CD4-positive, alpha-beta T cell (primary cell): ENCODE data around the gene FCHO2. TPM values are rescaled to one million over a fixed set of nuclear protein-coding genes. Genes with fewer than 3 reads are reported as not detected.

Source experiments
- ATAC-seq: fragments of 200-7000 bp; cut with Tn5 transposase; one replicate; pipeline ENCODE4 v1.10.0; 2022; ENCODE audit warnings: mild to moderate bottlenecking; ENCODE audit not compliant: poor library complexity
- CTCF ChIA-PET: fragments of 350-600 bp; sonication (Branson Sonifier 250); formaldehyde crosslinking; loops from one replicate; lab custom pipeline; 2021; ENCODE audit warnings: antibody characterized with exemption, inconsistent platforms; lab: Charles Lee
- POLR2A ChIA-PET: fragments of 350-600 bp; sonication (Branson Sonifier 250); formaldehyde crosslinking; loops from one replicate; lab custom pipeline; 2021; ENCODE audit warnings: antibody characterized with exemption, inconsistent platforms; lab: Charles Lee
- DNase-seq, 14 experiments: peaks; one replicate each; pipeline ENCODE4 v3.0.0-alpha.2; 2013 to 2020; ENCODE audit warnings: mixed read lengths in 2 of 14
- H3K27ac ChIP-seq, 2 donors: one replicate each; pipeline versions ENCODE4 v1.5.1 to v1.7.0; 2013; ENCODE audit warnings: low read length in 2 of 2, low read depth in 1 of 2, mild to moderate bottlenecking in 1 of 2
- H3K27me3 ChIP-seq, 2 experiments: 1 replicate in 1 of 2; 2 replicates in 1 of 2; pipeline versions ENCODE4 v1.6.1 to v1.7.0; 2013; ENCODE audit warnings: low read length in 2 of 2, control low read depth in 1 of 2, mild to moderate bottlenecking in 1 of 2, moderate library complexity in 1 of 2; ENCODE audit not compliant: insufficient read depth in 2 of 2, control insufficient read depth in 1 of 2
- H3K36me3 ChIP-seq: one replicate; pipeline ENCODE4 v1.6.1; 2013; ENCODE audit warnings: low read length, control low read depth; ENCODE audit not compliant: insufficient read depth
- H3K4me1 ChIP-seq: one replicate; pipeline ENCODE4 v1.6.1; 2013; ENCODE audit warnings: low read length, control low read depth; ENCODE audit not compliant: insufficient read depth
- H3K4me3 ChIP-seq: one replicate; pipeline ENCODE4 v1.5.1; 2013; ENCODE audit warnings: mild to moderate bottlenecking, low read length, moderate library complexity
- H3K9me3 ChIP-seq, 2 experiments: 1 replicate in 1 of 2; 2 replicates in 1 of 2; pipeline versions ENCODE4 v1.6.1 to v1.7.0; 2013; ENCODE audit warnings: low read length in 2 of 2, mild to moderate bottlenecking in 2 of 2, control low read depth in 1 of 2, moderate library complexity in 1 of 2; ENCODE audit not compliant: control insufficient read depth in 1 of 2, insufficient read depth in 1 of 2
- H3K27ac Mint-ChIP-seq: one replicate; pipeline ENCODE4 v1.8.0; 2020; ENCODE audit warnings: mixed read lengths
- H3K27me3 Mint-ChIP-seq: one replicate; pipeline ENCODE4 v1.8.0; 2021; ENCODE audit warnings: mixed read lengths
- H3K36me3 Mint-ChIP-seq: one replicate; pipeline ENCODE4 v1.8.0; 2021; ENCODE audit warnings: low read depth, mixed read lengths
- H3K4me1 Mint-ChIP-seq: one replicate; pipeline ENCODE4 v1.8.0; 2021; ENCODE audit warnings: low read depth, mixed read lengths
- H3K4me3 Mint-ChIP-seq: one replicate; pipeline ENCODE4 v1.8.0; 2020; ENCODE audit warnings: mild to moderate bottlenecking, mixed read lengths
- H3K9me3 Mint-ChIP-seq: one replicate; pipeline ENCODE4 v1.8.0; 2020; ENCODE audit warnings: mixed read lengths
- intact Hi-C, 2 experiments: fragments of 100-400 bp; cut with DNase I in 1 of 2; cut with micrococcal nuclease in 1 of 2; formaldehyde crosslinking; loops; one replicate each; pipeline versions ENCODE4 v1.15.1 to v1.9.0; 2023 to 2025; cut with DNase I, micrococcal nuclease
- total RNA-seq, 174 experiments: library from RNA in 2 of 174; stranded (reverse) in 2 of 174; gene quantifications; one replicate each; pipeline ENCODE4 v1.2.3 and lab custom pipeline; 2021 to 2026
- TF ChIP-seq, protein P1 (sequence below): fragments of 200-600 bp; IDR thresholded peaks from one replicate; pipeline ENCODE4 v1.8.0; 2022; ENCODE audit warnings: antibody characterized with exemption, mild to moderate bottlenecking

Gene FCHO2
- total RNA-seq, 2 experiments from 2014 or later, result 2.0 to 2.6 TPM

DNA sequence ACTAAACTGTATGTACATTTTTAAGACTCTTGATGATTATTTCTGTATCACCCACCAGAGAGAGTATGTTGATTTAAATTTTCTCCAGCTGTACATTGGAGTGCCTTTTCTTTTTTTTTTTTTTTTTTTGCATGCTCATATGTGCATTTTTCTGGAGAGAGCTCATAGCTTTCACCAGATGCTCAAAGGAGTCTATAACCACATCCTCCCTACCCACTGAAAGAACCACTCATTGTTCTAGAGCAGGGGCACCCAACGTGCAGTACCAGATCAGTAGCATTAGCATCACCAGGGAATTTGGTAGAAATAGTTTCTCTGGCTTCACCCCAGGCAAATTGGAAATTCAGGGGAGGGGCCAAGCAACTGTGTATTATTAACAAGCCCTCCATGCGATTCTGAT lies 110.6 kb downstream of the FCHO2 start:
- intact Hi-C loops, result no loop called here
- Mint-ChIP-seq H3K36me3 (no peaks in the 10 kb centered on the region), H3K27ac (no peak overlapping the region), H3K9me3 (no peaks in the 10 kb centered on the region), H3K27me3 (peaks cover 5% of the 10 kb centered on the region), H3K4me1 (no peaks in the 10 kb centered on the region), H3K4me3 (no peak overlapping the region)
- no peaks in the 10 kb centered on the region for H3K9me3 ChIP-seq
- CTCF ChIA-PET, result no interaction called here
- no peaks in the 10 kb centered on the region for H3K36me3 ChIP-seq
- no peak overlapping the region for H3K27ac ChIP-seq
- no peaks in the 10 kb centered on the region for H3K4me1 ChIP-seq
- POLR2A ChIA-PET, result no interaction called here
- ATAC-seq (no peak), DNase-seq (peak in 1 of 14 experiments; percentile 1)
- H3K27me3 ChIP-seq, result peaks cover 0 to 5% of the 10 kb centered on the region in 2 experiments
- TF ChIP-seq, protein P1, sequence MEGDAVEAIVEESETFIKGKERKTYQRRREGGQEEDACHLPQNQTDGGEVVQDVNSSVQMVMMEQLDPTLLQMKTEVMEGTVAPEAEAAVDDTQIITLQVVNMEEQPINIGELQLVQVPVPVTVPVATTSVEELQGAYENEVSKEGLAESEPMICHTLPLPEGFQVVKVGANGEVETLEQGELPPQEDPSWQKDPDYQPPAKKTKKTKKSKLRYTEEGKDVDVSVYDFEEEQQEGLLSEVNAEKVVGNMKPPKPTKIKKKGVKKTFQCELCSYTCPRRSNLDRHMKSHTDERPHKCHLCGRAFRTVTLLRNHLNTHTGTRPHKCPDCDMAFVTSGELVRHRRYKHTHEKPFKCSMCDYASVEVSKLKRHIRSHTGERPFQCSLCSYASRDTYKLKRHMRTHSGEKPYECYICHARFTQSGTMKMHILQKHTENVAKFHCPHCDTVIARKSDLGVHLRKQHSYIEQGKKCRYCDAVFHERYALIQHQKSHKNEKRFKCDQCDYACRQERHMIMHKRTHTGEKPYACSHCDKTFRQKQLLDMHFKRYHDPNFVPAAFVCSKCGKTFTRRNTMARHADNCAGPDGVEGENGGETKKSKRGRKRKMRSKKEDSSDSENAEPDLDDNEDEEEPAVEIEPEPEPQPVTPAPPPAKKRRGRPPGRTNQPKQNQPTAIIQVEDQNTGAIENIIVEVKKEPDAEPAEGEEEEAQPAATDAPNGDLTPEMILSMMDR, result no peak
- no peak overlapping the region for H3K4me3 ChIP-seq

DNA sequence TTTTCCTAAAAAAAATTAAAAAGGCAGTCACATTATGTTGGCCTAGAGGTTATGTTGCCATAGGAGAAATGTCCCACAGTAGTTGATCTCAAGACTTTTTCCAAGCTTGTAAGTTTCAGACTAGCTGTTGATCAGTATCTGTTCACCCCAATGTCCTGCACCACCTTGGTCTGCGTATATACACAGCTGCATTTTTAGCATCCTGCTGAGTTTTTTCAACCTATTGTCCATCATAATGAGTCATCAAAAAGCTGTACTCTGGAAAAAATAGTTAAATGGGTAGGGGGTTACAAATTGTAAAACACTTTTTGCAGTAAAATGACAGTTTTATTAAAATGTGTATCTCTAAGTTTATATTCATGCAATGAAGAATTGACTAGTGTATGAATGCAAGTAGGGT lies 111.4 kb downstream of the FCHO2 start:
- Histone ChIP-seq H3K4me1 (no peaks in the 10 kb centered on the region), H3K9me3 (no peaks in the 10 kb centered on the region), H3K4me3 (no peak overlapping the region), H3K27me3 (peaks cover 0 to 5% of the 10 kb centered on the region in 2 experiments), H3K36me3 (no peaks in the 10 kb centered on the region), H3K27ac (no peak overlapping the region)
- ATAC-seq (no peak), DNase-seq (no peak)
- Mint-ChIP-seq H3K27ac (no peak overlapping the region), H3K36me3 (no peaks in the 10 kb centered on the region), H3K27me3 (peaks cover 7% of the 10 kb centered on the region), H3K9me3 (no peaks in the 10 kb centered on the region), H3K4me3 (no peak overlapping the region), H3K4me1 (no peaks in the 10 kb centered on the region)
- TF ChIP-seq, protein P1, result no peak
- ChIA-PET POLR2A (no interaction called here), CTCF (interaction anchor here (0.9 kb wide), 1 partner anchor 16 kb away, joined by 3 read pairs; no protein-coding TSS in a partner anchor)
- intact Hi-C loops, result no loop called here

DNA sequence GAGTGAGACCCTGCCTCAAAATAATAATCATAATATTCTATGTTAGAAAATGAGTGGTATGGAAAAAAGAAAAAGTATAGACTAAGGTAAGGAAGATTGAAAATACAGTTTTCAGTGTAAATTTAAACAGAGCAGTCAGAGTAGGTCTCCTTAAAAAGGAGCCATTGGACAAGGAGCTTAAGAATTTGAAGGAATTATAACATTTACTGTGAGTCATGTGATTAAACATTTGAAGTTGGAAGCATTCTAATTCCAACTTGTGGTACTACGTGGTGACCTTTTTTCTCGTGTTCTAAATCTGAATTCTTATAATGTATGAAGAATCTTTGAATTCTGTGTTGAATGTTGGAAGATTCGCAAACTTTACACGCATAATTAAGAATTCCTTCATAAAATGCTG lies 125.3 kb downstream of the FCHO2 start:
- no peaks in the 10 kb centered on the region for H3K36me3 ChIP-seq
- TF ChIP-seq, protein P1, result no peak
- no peaks in the 10 kb centered on the region for H3K4me1 ChIP-seq
- Mint-ChIP-seq H3K27me3 (peaks cover 16% of the 10 kb centered on the region), H3K36me3 (no peaks in the 10 kb centered on the region), H3K27ac (no peak overlapping the region), H3K9me3 (no peaks in the 10 kb centered on the region), H3K4me1 (no peaks in the 10 kb centered on the region), H3K4me3 (no peak overlapping the region)
- ChIA-PET POLR2A (no interaction called here), CTCF (no interaction called here)
- DNase-seq (no peak), ATAC-seq (no peak)
- H3K4me3 ChIP-seq, result no peak overlapping the region
- intact Hi-C loops, result loop anchor here in 1 of 2 experiments (5.0 kb wide), 2 partner anchors 371 to 451 kb away; no protein-coding TSS in a partner anchor
- no peaks in the 10 kb centered on the region for H3K27me3 ChIP-seq
- H3K27ac ChIP-seq, result no peak overlapping the region
- H3K9me3 ChIP-seq, result no peaks in the 10 kb centered on the region
